Measurements from ENCODE around the gene CHRND. TPM values are rescaled to one million over a fixed set of nuclear protein-coding genes. Genes with fewer than 3 reads are reported as not detected.

The CHRND gene
- total RNA-seq, 1 donor from 2014 or later = 4.1 TPM

GRCh38 chr2:232550354-232551249 lies 24.6 kb downstream of the CHRND start, which contains the start of the genes EIF4E2 and TIGD1:
Gene EIF4E2, plus strand, starts transcription at chr2:232550689. Its CDS starts 36 bp downstream, at chr2:232550725.
Gene TIGD1, minus strand, starts transcription at chr2:232550557. Its CDS starts 675 bp downstream, at chr2:232549882.
- TF ChIP-seq, protein P1, sequence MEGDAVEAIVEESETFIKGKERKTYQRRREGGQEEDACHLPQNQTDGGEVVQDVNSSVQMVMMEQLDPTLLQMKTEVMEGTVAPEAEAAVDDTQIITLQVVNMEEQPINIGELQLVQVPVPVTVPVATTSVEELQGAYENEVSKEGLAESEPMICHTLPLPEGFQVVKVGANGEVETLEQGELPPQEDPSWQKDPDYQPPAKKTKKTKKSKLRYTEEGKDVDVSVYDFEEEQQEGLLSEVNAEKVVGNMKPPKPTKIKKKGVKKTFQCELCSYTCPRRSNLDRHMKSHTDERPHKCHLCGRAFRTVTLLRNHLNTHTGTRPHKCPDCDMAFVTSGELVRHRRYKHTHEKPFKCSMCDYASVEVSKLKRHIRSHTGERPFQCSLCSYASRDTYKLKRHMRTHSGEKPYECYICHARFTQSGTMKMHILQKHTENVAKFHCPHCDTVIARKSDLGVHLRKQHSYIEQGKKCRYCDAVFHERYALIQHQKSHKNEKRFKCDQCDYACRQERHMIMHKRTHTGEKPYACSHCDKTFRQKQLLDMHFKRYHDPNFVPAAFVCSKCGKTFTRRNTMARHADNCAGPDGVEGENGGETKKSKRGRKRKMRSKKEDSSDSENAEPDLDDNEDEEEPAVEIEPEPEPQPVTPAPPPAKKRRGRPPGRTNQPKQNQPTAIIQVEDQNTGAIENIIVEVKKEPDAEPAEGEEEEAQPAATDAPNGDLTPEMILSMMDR (conservative IDR thresholded peaks at IDR 0.05) = peak; percentile 49
- Mint-ChIP-seq H3K4me3 (peak within 1 kb of the TSS; percentile 97), H3K4me1 (peaks cover 43% of the 10 kb centered on the region), H3K27ac (ENCODE audit: unreplicated experiment) (peak within 1 kb of the TSS; percentile 98), H3K27me3 (ENCODE audit: low read depth) (no peaks in the 10 kb centered on the region), H3K9me3 (peaks cover 4% of the 10 kb centered on the region), H3K36me3 (ENCODE audit: low read depth) (peaks cover 39% of the 10 kb centered on the region)
- peak; percentile 93 for DNase-seq (ENCODE audit: low read depth, low spot score)

DNA sequence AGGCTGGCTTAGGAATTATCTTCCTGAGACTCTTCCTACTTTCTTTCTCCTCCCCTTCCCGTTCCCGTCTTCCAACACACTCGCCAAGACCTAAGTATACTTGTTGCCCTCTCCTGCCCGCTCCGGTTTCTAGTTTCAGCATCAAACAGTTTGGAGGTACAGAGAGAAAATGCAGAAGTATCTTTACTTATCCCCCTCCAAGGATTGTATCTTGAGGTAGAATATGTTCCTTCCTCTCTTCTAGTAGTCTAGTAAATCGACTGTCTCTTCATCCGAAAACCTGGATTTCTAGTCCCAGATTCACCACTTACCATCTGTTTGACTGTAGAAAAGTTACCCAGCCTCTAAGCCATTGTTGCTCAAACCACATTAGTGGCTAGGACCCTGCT lies 25.3 kb downstream of the CHRND start:
- peaks cover 39% of the 10 kb centered on the region for H3K36me3 Mint-ChIP-seq (ENCODE audit: low read depth)
- peaks cover 43% of the 10 kb centered on the region for H3K4me1 Mint-ChIP-seq
- peak overlapping the region; percentile 97 for H3K4me3 Mint-ChIP-seq
- H3K9me3 Mint-ChIP-seq = peaks cover 4% of the 10 kb centered on the region
- no peak for DNase-seq (ENCODE audit: low read depth, low spot score)
- TF ChIP-seq, protein P1 (conservative IDR thresholded peaks at IDR 0.05) = no peak
- peak overlapping the region; percentile 95 for H3K27ac Mint-ChIP-seq (ENCODE audit: unreplicated experiment)
- no peaks in the 10 kb centered on the region for H3K27me3 Mint-ChIP-seq (ENCODE audit: low read depth)

DNA sequence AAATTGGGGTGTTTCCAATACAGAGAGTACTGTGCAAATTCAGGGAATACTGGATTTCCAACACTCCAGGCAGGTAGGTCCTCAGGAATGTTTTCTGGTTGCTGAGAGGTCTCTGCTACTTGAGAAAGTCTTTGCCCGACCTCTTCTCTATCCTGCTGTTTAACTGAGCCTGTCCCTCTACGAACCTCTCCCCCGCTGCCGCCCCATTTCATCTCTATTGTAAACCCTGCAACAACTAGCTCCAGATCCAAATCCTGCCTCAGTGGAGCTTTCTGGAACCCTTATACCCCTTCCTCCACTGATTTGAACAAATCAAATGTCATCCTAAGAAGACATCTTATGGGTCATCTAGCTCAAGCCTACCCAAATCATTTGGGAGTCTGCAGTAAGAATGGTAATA lies 25.8 kb downstream of the CHRND start:
- H3K27ac Mint-ChIP-seq (ENCODE audit: unreplicated experiment) = peak overlapping the region; percentile 95
- H3K9me3 Mint-ChIP-seq = peaks cover 4% of the 10 kb centered on the region
- DNase-seq (ENCODE audit: low read depth, low spot score) = no peak
- TF ChIP-seq, protein P1 (conservative IDR thresholded peaks at IDR 0.05) = no peak
- H3K27me3 Mint-ChIP-seq (ENCODE audit: low read depth) = no peaks in the 10 kb centered on the region
- H3K4me3 Mint-ChIP-seq = peak overlapping the region; percentile 97
- peaks cover 37% of the 10 kb centered on the region for H3K36me3 Mint-ChIP-seq (ENCODE audit: low read depth)
- H3K4me1 Mint-ChIP-seq = peaks cover 43% of the 10 kb centered on the region

DNA sequence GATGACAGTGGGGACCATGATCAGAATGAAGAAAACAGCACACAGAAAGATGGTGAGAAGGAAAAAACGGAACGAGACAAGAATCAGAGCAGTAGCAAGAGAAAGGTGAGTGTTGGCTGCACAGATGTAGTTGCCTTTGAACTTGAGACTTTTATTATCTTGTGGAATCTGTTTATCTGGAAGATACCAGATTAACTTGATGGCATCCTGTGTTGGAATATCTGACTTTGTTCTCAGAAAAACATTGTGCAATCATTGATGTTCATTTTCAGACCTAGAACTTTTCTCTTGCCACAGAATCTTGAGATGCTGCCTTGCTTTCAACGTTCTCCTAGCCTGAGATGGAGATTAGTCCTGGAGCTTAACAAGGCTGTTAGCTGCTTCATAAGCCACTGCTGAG lies 30.5 kb downstream of the CHRND start:
- no peak overlapping the region for H3K4me3 Mint-ChIP-seq
- H3K9me3 Mint-ChIP-seq = no peaks in the 10 kb centered on the region
- H3K4me1 Mint-ChIP-seq = peaks cover 20% of the 10 kb centered on the region
- H3K36me3 Mint-ChIP-seq (ENCODE audit: low read depth) = peaks cover 7% of the 10 kb centered on the region
- no peaks in the 10 kb centered on the region for H3K27me3 Mint-ChIP-seq (ENCODE audit: low read depth)
- no peak for DNase-seq (ENCODE audit: low read depth, low spot score)
- TF ChIP-seq, protein P1 (conservative IDR thresholded peaks at IDR 0.05) = no peak
- H3K27ac Mint-ChIP-seq (ENCODE audit: unreplicated experiment) = no peak overlapping the region

DNA sequence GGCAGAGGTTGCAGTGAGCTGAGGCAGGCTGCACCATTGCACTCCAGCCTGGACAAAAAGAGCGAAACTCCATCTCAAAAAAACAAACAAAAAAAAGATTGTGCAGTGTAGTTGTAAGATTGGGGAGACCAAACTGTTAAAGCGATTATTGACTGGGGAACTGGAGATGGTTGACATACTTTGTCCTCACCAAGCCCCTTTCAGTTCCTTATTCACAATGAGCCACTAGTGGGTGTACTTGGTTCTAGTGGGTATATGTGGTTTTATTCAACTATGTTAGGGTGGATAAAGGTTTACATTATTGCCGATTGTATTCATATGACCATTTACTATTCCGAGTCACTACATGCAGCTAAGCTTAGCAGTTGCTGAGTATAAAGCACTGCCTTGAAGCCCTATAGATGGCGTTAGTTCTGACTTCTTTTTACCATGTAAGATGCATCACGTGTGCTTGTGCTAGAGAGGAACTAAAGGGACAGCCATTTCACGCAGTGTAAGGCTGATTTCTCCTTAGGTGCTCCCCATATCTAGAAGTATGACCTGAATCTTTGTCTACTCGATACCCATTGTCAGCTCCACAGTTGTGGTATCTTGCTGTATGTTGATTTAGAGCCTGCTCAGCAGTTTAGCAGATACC lies 36.7 kb downstream of the CHRND start:
- H3K9me3 Mint-ChIP-seq = no peaks in the 10 kb centered on the region
- no peak for DNase-seq (ENCODE audit: low read depth, low spot score)
- H3K4me1 Mint-ChIP-seq = no peaks in the 10 kb centered on the region
- peaks cover 13% of the 10 kb centered on the region for H3K36me3 Mint-ChIP-seq (ENCODE audit: low read depth)
- H3K4me3 Mint-ChIP-seq = no peak overlapping the region
- TF ChIP-seq, protein P1 (conservative IDR thresholded peaks at IDR 0.05) = no peak
- no peak overlapping the region for H3K27ac Mint-ChIP-seq (ENCODE audit: unreplicated experiment)
- H3K27me3 Mint-ChIP-seq (ENCODE audit: low read depth) = no peaks in the 10 kb centered on the region
